GM12878 (cell line): ENCODE results near the gene TNFSF15. TPM values are rescaled to one million over a fixed set of nuclear protein-coding genes. Genes with fewer than 3 reads are reported as not detected.

Source experiments
- ATAC-seq: fragments of 200-7000 bp; cut with Tn5 transposase; 3 replicates; pipeline ENCODE4 v1.9.1; 2020; ENCODE audit warnings: mild to moderate bottlenecking, moderate library complexity
- BruUV-seq: library from RNA; stranded (reverse); fragments of 400-500 nt; replicated peaks from 2 replicates; lab custom pipeline; 2021; lab: Mats Ljungman, UMichigan
- CTCF ChIA-PET: fragments of 300-600 bp; sonication (Branson Sonifier 250); formaldehyde crosslinking; extraction: SDS; loops from one replicate; lab custom pipeline; 2021; ENCODE audit warnings: inconsistent platforms; lab: Yijun Ruan, JAX
- POLR2A ChIA-PET: fragments of 350-600 bp; formaldehyde crosslinking; extraction: SDS; loops from one replicate; lab custom pipeline; 2021; ENCODE audit warnings: inconsistent platforms; lab: Charles Lee
- RAD21 ChIA-PET: fragments of 300-600 bp; sonication (Branson Sonifier 250); formaldehyde crosslinking; loops from one replicate; lab custom pipeline; 2023; ENCODE audit warnings: antibody characterized with exemption; ENCODE audit not compliant: unreplicated experiment; lab: Charles Lee
- SMC1A ChIA-PET: fragments of 300-600 bp; sonication (Branson Sonifier 250); formaldehyde crosslinking; loops from one replicate; lab custom pipeline; 2023; ENCODE audit not compliant: unreplicated experiment, uncharacterized antibody; lab: Charles Lee
- DNase-seq: peaks from one replicate; pipeline ENCODE4 v3.0.0-alpha.2; 2011; ENCODE audit warnings: low read depth, low spot score
- FAIRE-seq: peaks from 3 replicates; lab custom pipeline; 2011; peaks lifted over from hg19 to GRCh38; lab: Jason Lieb, UNC
- H2AFZ ChIP-seq: 2 replicates; pipeline ENCODE4 v1.6.0; 2011; ENCODE audit warnings: low read depth, low read length, control low read depth; ENCODE audit not compliant: control insufficient read depth
- H3K27ac ChIP-seq: 2 replicates; pipeline ENCODE4 v1.5.1; 2011; ENCODE audit warnings: control low read depth; ENCODE audit not compliant: control insufficient read depth, insufficient read depth
- H3K27me3 ChIP-seq, 2 experiments: replicated peaks in 1 of 2; 2 replicates each; pipeline versions ENCODE4 v1.6.0 to v1.6.1; 2011; ENCODE audit warnings: low read length in 1 of 2; ENCODE audit not compliant: control insufficient read depth in 2 of 2, insufficient read depth in 2 of 2
- H3K36me3 ChIP-seq, 2 experiments: 2 replicates each; pipeline ENCODE4 v1.5.1; 2011; ENCODE audit warnings: low read length in 1 of 2; ENCODE audit not compliant: control insufficient read depth in 2 of 2, insufficient read depth in 2 of 2
- H3K4me1 ChIP-seq: 2 replicates; pipeline ENCODE4 v1.6.1; 2011; ENCODE audit warnings: mild to moderate bottlenecking, low read length, moderate library complexity, mixed read lengths; ENCODE audit not compliant: control insufficient read depth, insufficient read depth
- H3K4me2 ChIP-seq: 2 replicates; pipeline ENCODE4 v1.6.0; 2011; ENCODE audit warnings: control low read depth; ENCODE audit not compliant: control insufficient read depth, insufficient read depth
- H3K4me3 ChIP-seq: fragments of 200-600 bp; sonication (generic); 2 replicates; pipeline ENCODE4 v1.5.1; 2016
- H3K79me2 ChIP-seq: 2 replicates; pipeline ENCODE4 v1.6.0; 2011; ENCODE audit warnings: low read length; ENCODE audit not compliant: control insufficient read depth, insufficient read depth
- H3K9ac ChIP-seq: 2 replicates; pipeline ENCODE4 v1.8.0; 2011; ENCODE audit warnings: low read length, control low read depth, mixed read lengths; ENCODE audit not compliant: control insufficient read depth, insufficient read depth
- H3K9me3 ChIP-seq: replicated peaks from 3 replicates; pipeline ENCODE4 v1.5.1; 2011; ENCODE audit warnings: mild to moderate bottlenecking, low read length; ENCODE audit not compliant: control insufficient read depth, insufficient read depth
- H4K20me1 ChIP-seq: 2 replicates; pipeline ENCODE4 v1.6.0; 2011; ENCODE audit not compliant: control insufficient read depth, insufficient read depth
- GATAD2B ChIP-seq: fragments of 450-650 bp; conservative IDR thresholded peaks from 2 replicates; pipeline ENCODE4 v1.6.1; 2017; ENCODE audit warnings: low read depth, mild to moderate bottlenecking, moderate library complexity
- IRF4 ChIP-seq: IDR thresholded peaks from 2 replicates; pipeline ENCODE4 v1.6.1; 2011; ENCODE audit warnings: low read depth, low read length
- MEF2B ChIP-seq: fragments of 450-650 bp; IDR thresholded peaks from 2 replicates; pipeline ENCODE4 v1.6.1; 2018; ENCODE audit warnings: mild to moderate bottlenecking, moderate library complexity; ENCODE audit not compliant: partially characterized antibody, poor library complexity, severe bottlenecking
- MYB ChIP-seq: fragments of 150-350 bp; IDR thresholded peaks from 2 replicates; pipeline ENCODE4 v1.6.1; 2014; ENCODE audit warnings: mild to moderate bottlenecking, low read depth, low read length, borderline replicate concordance
- NBN ChIP-seq: fragments of 450-650 bp; IDR thresholded peaks from 2 replicates; pipeline ENCODE4 v1.6.1; 2016
- RCOR1 ChIP-seq: conservative IDR thresholded peaks from 2 replicates; pipeline ENCODE4 v1.6.1; 2012; ENCODE audit warnings: low read depth, low read length, improper control_type of control experiment
- RFX5 ChIP-seq: IDR thresholded peaks from 2 replicates; pipeline ENCODE4 v1.6.1; 2011; ENCODE audit warnings: low read depth, low read length, improper control_type of control experiment
- SMARCA5 ChIP-seq: fragments of 450-650 bp; IDR thresholded peaks from 2 replicates; pipeline ENCODE4 v1.6.1; 2017; ENCODE audit warnings: mild to moderate bottlenecking
- ZBED1 ChIP-seq: IDR thresholded peaks from 2 replicates; pipeline ENCODE4 v1.6.1; 2016; ENCODE audit warnings: borderline replicate concordance
- WGBS: methylation state at CpG from one replicate; pipeline ENCODE4 v1.1.6; 2016; ENCODE audit warnings: low lambda C conversion rate; ENCODE audit not compliant: insufficient replicate concordance, insufficient coverage; ENCODE audit errors: missing lambda C conversion rate; 5-methylcytosine and 5-hydroxymethylcytosine counted together
- in situ Hi-C: fragments of 300-500 bp; cut with MboI; formaldehyde crosslinking; loops from 9 replicates; pipeline ENCODE4 v1.14.3; 2018; ENCODE audit warnings: mixed read lengths
- intact Hi-C: fragments of 100-400 bp; cut with micrococcal nuclease; formaldehyde crosslinking; loops from one replicate; pipeline ENCODE4 v1.14.2; 2022; ENCODE audit not compliant: unreplicated experiment
- polyA plus RNA-seq, 11 experiments: library from polyadenylated mRNA; depleted of rRNA in 4 of 11; unstranded in 6 of 11; stranded (reverse) in 5 of 11; fragments of >200 nt; fragmentation: Nextera tagmentation in 4 of 11; fragmentation: Illumina TruSeq in 1 of 11; extraction: Ambion mirVana in 4 of 11; extraction: Trizol in 1 of 11; gene quantifications; 1 replicate in 1 of 11; 2 replicates in 10 of 11; pipeline versions ENCODE4 v1.2.1 to v1.2.3, GENCODE V29; 2011 to 2016; ENCODE audit warnings: inconsistent platforms in 2 of 11, missing spikeins in 2 of 11, low read depth in 1 of 11
- total RNA-seq, 4 experiments: library from RNA; depleted of rRNA in 3 of 4; stranded (reverse); fragments of >200 nt in 3 of 4; fragmentation: Illumina TruSeq in 1 of 4; extraction: Trizol in 1 of 4; gene quantifications; 2 replicates each; pipeline versions ENCODE4 v1.2.1 to v1.2.3, GENCODE V29; 2013 to 2021
- TF ChIP-seq, protein P1 (sequence below): fragments of 150-350 bp; IDR thresholded peaks from 2 replicates; pipeline ENCODE4 v1.6.1; 2016; ENCODE audit warnings: low read depth, low read length
- TF ChIP-seq, protein P2 (sequence below): IDR thresholded peaks from 2 replicates; pipeline ENCODE4 v1.6.1; 2011; ENCODE audit warnings: mild to moderate bottlenecking, low read depth, low read length, moderate library complexity; ENCODE audit not compliant: insufficient replicate concordance
- TF ChIP-seq, protein P3 (sequence below): IDR thresholded peaks from 2 replicates; pipeline ENCODE4 v1.6.1; 2011; ENCODE audit warnings: low read depth, mild to moderate bottlenecking, low read length, moderate library complexity, borderline replicate concordance; ENCODE audit errors: extremely low read depth
- TF ChIP-seq, protein P4 (sequence below): fragments of 450-650 bp; formaldehyde crosslinking; IDR thresholded peaks from 2 replicates; pipeline ENCODE4 v1.5.0; 2022; ENCODE audit warnings: mild to moderate bottlenecking, missing genetic modification characterization

The TNFSF15 gene
- total and polyA plus RNA-seq, 10 of the 15 experiments (the other 5 are each of a cell fraction or from before 2014, with no cell fraction given): 0.03 TPM; not detected in 9

DNA sequence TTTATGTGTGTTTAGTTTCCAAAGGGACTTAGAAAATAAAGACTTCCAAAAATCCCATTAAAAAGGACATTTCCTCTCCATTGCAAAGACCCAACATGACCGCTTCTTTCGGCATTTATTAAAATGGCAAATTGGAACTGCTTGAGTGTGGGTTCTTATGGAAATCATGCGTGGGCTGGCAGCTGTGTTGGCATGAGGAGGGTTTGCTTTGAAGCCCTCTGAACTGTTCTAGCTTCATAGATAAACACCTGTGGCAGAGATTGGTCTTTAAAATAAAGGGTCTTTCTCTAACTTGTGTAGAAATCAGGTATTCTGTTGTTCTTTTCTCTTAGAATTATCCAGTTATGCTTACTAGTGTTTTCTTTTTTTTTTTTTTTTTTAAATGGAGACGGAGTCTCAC lies 68.0 kb downstream of the TNFSF15 start:
- no peaks in the 10 kb centered on the region for H4K20me1 ChIP-seq
- no peak overlapping the region for H3K27ac ChIP-seq
- ChIA-PET POLR2A (no interaction called here), RAD21 (interaction anchor here (1.0 to 2.5 kb wide), 6 partner anchors 57 to 277 kb away, joined by 3 to 17 read pairs (median 8); partner anchors contain the start of gene TEX48), SMC1A (interaction anchor here (0.7 to 5.5 kb wide), 15 partner anchors 8 to 786 kb away, joined by 3 to 35 read pairs (median 4); partner anchors contain the start of gene TEX48), CTCF (interaction anchor here (0.5 to 5.3 kb wide), 17 partner anchors 14 to 332 kb away, joined by 3 to 33 read pairs (median 5); partner anchors contain the start of gene TEX48)
- no peak overlapping the region for H3K4me2 ChIP-seq
- intact Hi-C loops (loop anchor here (2.0 kb wide), 1 partner anchor 787 kb away; no protein-coding TSS in a partner anchor), in situ Hi-C loops (loop anchor here (5.0 to 10.0 kb wide), 2 partner anchors 274 to 787 kb away; no protein-coding TSS in a partner anchor)
- 47% methylated on average over 3 of the region's 4 CpGs for WGBS
- no peak for FAIRE-seq
- H2AFZ ChIP-seq: no peak overlapping the region
- H3K9ac ChIP-seq: no peak overlapping the region
- no peak for ATAC-seq
- H3K9me3 ChIP-seq: no peaks in the 10 kb centered on the region
- no peak overlapping the region for H3K4me3 ChIP-seq
- no peaks in the 10 kb centered on the region for H3K4me1 ChIP-seq
- BruUV-seq: no TSS peak
- H3K27me3 ChIP-seq: peaks cover 1 to 3% of the 10 kb centered on the region in 2 experiments; a peak in 2 of 4 replicates
- DNase-seq: no peak
- no peaks in the 10 kb centered on the region for H3K79me2 ChIP-seq
- H3K36me3 ChIP-seq: no peaks in the 10 kb centered on the region
- TF ChIP-seq MYB (no peak), IRF4 (no peak), ZBED1 (no peak), GATAD2B (no peak), MEF2B (no peak), SMARCA5 (no peak), NBN (no peak), RFX5 (no peak), RCOR1 (no peak)
- TF ChIP-seq, protein P1, sequence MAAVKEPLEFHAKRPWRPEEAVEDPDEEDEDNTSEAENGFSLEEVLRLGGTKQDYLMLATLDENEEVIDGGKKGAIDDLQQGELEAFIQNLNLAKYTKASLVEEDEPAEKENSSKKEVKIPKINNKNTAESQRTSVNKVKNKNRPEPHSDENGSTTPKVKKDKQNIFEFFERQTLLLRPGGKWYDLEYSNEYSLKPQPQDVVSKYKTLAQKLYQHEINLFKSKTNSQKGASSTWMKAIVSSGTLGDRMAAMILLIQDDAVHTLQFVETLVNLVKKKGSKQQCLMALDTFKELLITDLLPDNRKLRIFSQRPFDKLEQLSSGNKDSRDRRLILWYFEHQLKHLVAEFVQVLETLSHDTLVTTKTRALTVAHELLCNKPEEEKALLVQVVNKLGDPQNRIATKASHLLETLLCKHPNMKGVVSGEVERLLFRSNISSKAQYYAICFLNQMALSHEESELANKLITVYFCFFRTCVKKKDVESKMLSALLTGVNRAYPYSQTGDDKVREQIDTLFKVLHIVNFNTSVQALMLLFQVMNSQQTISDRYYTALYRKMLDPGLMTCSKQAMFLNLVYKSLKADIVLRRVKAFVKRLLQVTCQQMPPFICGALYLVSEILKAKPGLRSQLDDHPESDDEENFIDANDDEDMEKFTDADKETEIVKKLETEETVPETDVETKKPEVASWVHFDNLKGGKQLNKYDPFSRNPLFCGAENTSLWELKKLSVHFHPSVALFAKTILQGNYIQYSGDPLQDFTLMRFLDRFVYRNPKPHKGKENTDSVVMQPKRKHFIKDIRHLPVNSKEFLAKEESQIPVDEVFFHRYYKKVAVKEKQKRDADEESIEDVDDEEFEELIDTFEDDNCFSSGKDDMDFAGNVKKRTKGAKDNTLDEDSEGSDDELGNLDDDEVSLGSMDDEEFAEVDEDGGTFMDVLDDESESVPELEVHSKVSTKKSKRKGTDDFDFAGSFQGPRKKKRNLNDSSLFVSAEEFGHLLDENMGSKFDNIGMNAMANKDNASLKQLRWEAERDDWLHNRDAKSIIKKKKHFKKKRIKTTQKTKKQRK: no peak
- TF ChIP-seq, protein P2, sequence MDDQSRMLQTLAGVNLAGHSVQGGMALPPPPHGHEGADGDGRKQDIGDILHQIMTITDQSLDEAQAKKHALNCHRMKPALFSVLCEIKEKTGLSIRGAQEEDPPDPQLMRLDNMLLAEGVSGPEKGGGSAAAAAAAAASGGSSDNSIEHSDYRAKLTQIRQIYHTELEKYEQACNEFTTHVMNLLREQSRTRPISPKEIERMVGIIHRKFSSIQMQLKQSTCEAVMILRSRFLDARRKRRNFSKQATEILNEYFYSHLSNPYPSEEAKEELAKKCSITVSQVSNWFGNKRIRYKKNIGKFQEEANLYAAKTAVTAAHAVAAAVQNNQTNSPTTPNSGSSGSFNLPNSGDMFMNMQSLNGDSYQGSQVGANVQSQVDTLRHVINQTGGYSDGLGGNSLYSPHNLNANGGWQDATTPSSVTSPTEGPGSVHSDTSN: no peak
- TF ChIP-seq, protein P3, sequence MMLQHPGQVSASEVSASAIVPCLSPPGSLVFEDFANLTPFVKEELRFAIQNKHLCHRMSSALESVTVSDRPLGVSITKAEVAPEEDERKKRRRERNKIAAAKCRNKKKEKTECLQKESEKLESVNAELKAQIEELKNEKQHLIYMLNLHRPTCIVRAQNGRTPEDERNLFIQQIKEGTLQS: no peak
- TF ChIP-seq, protein P4, sequence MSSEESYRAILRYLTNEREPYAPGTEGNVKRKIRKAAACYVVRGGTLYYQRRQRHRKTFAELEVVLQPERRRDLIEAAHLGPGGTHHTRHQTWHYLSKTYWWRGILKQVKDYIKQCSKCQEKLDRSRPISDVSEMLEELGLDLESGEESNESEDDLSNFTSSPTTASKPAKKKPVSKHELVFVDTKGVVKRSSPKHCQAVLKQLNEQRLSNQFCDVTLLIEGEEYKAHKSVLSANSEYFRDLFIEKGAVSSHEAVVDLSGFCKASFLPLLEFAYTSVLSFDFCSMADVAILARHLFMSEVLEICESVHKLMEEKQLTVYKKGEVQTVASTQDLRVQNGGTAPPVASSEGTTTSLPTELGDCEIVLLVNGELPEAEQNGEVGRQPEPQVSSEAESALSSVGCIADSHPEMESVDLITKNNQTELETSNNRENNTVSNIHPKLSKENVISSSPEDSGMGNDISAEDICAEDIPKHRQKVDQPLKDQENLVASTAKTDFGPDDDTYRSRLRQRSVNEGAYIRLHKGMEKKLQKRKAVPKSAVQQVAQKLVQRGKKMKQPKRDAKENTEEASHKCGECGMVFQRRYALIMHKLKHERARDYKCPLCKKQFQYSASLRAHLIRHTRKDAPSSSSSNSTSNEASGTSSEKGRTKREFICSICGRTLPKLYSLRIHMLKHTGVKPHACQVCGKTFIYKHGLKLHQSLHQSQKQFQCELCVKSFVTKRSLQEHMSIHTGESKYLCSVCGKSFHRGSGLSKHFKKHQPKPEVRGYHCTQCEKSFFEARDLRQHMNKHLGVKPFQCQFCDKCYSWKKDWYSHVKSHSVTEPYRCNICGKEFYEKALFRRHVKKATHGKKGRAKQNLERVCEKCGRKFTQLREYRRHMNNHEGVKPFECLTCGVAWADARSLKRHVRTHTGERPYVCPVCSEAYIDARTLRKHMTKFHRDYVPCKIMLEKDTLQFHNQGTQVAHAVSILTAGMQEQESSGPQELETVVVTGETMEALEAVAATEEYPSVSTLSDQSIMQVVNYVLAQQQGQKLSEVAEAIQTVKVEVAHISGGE: no peak
